OCI-LY3 (cell line): ENCODE results near the gene NOBOX.

Source experiments
- H2AFZ ChIP-seq: fragments of 200-600, 300-600 bp; shearing (Covaris generic); 2 replicates; pipeline ENCODE4 v1.6.0; 2014; ENCODE audit warnings: antibody characterized with exemption, low read depth, low read length
- H3K27ac ChIP-seq: fragments of 200-600, 300-600 bp; sonication (generic); 2 replicates; pipeline ENCODE4 v1.5.1; 2014; ENCODE audit warnings: mild to moderate bottlenecking, low read length, moderate library complexity, mixed read lengths
- H3K27me3 ChIP-seq: fragments of 200-600, 300-600 bp; sonication (generic); 2 replicates; pipeline ENCODE4 v1.6.1; 2014; ENCODE audit warnings: low read depth, low read length, mixed read lengths
- H3K36me3 ChIP-seq: fragments of 200-600, 300-600 bp; sonication (generic); replicated peaks from 2 replicates; pipeline ENCODE3; 2014; ENCODE audit warnings: low read depth, low read length, mixed read lengths
- H3K4me1 ChIP-seq: fragments of 300-600, 200-600 bp; sonication (generic); 2 replicates; pipeline ENCODE4 v1.6.1; 2014; ENCODE audit warnings: low read length, mixed read lengths
- H3K4me2 ChIP-seq: fragments of 200-600, 300-600 bp; sonication (generic); 2 replicates; pipeline ENCODE4 v1.6.1; 2014; ENCODE audit warnings: low read length, mixed read lengths
- H3K4me3 ChIP-seq: fragments of 300-600, 200-600 bp; sonication (generic); 2 replicates; pipeline ENCODE4 v1.5.1; 2014; ENCODE audit warnings: antibody characterized with exemption, mild to moderate bottlenecking, low read length, moderate library complexity
- H3K79me2 ChIP-seq: fragments of 300-600, 200-600 bp; shearing (Covaris generic); 2 replicates; pipeline ENCODE4 v1.6.1; 2014; ENCODE audit warnings: mild to moderate bottlenecking, low read length, mixed read lengths
- H3K9ac ChIP-seq: fragments of 300-600, 200-600 bp; shearing (Covaris generic); 2 replicates; pipeline ENCODE4 v1.6.0; 2014; ENCODE audit warnings: mild to moderate bottlenecking, low read length, moderate library complexity
- H3K9me3 ChIP-seq: fragments of 200-600, 300-600 bp; shearing (Covaris generic); 2 replicates; pipeline ENCODE4 v1.6.1; 2014; ENCODE audit warnings: low read length, mixed read lengths; ENCODE audit not compliant: insufficient read depth
- H4K20me1 ChIP-seq: fragments of 200-600, 300-600 bp; sonication (generic); 2 replicates; pipeline ENCODE4 v1.6.1; 2016; ENCODE audit warnings: low read length, mixed read lengths; ENCODE audit not compliant: insufficient read depth
- EZH2phosphoT487 ChIP-seq: fragments of 200-600 bp; shearing (Covaris generic); IDR thresholded peaks from 2 replicates; pipeline ENCODE4 v1.6.1; 2018; ENCODE audit warnings: antibody characterized with exemption, mixed run types, low read depth
- TF ChIP-seq, protein P1 (sequence below): fragments of 200-600, 300-600 bp; sonication (generic); IDR thresholded peaks from 2 replicates; pipeline ENCODE4 v1.5.1; 2014; ENCODE audit warnings: antibody characterized with exemption, low read length, low read depth

The NOBOX gene

DNA sequence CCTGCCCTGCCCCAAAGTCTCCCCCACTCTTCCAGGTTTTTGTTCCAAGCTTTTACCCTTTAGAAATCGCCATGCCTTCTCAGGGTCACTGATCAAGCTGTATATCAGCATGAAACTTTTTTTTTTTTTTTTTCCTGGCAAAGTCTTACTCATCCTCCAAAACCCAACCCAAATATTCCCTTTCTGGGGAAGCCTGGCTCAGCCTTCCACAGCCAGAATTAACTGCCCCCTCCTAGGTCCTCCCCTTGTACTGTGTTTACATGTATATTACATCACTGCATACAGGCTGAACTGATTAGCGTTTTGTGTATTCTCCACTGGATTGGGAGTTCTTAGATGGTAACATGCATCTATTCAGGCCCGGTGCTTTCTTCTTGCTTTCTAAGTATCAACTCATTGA lies 4.6 kb upstream of the NOBOX start:
- H3K27me3 ChIP-seq, result peaks cover 9% of the 10 kb centered on the region; the same call in 1 of the 2 replicates

DNA sequence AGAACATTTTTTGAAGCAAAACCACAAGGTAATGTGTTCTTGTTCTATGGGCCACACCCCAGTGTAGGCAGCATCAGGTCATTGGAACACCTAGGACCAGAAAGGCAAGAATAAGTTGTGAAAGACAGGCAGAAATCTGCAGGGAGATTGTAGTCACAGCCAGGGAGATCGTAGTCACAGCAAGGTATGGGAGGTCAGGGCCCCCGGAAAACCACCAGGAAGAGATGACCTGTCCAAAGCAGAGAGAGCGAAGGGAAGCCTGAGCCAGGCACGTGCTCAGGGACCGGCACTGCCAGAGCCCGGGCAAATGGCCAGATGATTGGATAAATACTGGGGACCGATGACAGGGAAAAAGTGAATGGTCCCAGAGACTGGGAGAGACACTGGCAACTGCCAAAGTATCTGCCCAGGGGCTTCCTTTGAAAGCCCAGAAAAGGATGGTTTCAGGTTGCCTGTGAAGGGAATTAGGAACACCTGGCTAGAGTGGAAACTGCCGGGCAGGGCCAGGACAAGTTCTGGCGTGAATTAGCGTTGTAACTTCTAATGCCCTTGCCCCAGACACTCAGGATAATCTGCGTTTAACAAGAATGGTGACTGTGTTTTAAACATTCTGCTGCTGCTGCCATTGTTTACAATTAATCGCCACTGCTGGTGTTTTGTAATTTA lies 3.9 kb upstream of the NOBOX start:
- no peaks in the 10 kb centered on the region for H3K9me3 ChIP-seq
- H2AFZ ChIP-seq, result no peak overlapping the region

More for the DNA sequence above, 4.6 kb upstream of the NOBOX start:
- Histone ChIP-seq H3K9me3 (no peaks in the 10 kb centered on the region), H4K20me1 (no peaks in the 10 kb centered on the region), H3K4me2 (no peak overlapping the region), H3K79me2 (no peaks in the 10 kb centered on the region), H3K9ac (no peak overlapping the region), H3K4me3 (no peak overlapping the region), H3K4me1 (no peaks in the 10 kb centered on the region), H3K36me3 (no peaks in the 10 kb centered on the region), H2AFZ (no peak overlapping the region), H3K27ac (no peak overlapping the region)
- TF ChIP-seq, protein P1, sequence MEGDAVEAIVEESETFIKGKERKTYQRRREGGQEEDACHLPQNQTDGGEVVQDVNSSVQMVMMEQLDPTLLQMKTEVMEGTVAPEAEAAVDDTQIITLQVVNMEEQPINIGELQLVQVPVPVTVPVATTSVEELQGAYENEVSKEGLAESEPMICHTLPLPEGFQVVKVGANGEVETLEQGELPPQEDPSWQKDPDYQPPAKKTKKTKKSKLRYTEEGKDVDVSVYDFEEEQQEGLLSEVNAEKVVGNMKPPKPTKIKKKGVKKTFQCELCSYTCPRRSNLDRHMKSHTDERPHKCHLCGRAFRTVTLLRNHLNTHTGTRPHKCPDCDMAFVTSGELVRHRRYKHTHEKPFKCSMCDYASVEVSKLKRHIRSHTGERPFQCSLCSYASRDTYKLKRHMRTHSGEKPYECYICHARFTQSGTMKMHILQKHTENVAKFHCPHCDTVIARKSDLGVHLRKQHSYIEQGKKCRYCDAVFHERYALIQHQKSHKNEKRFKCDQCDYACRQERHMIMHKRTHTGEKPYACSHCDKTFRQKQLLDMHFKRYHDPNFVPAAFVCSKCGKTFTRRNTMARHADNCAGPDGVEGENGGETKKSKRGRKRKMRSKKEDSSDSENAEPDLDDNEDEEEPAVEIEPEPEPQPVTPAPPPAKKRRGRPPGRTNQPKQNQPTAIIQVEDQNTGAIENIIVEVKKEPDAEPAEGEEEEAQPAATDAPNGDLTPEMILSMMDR, result no peak
- no peak for TF ChIP-seq EZH2phosphoT487

DNA sequence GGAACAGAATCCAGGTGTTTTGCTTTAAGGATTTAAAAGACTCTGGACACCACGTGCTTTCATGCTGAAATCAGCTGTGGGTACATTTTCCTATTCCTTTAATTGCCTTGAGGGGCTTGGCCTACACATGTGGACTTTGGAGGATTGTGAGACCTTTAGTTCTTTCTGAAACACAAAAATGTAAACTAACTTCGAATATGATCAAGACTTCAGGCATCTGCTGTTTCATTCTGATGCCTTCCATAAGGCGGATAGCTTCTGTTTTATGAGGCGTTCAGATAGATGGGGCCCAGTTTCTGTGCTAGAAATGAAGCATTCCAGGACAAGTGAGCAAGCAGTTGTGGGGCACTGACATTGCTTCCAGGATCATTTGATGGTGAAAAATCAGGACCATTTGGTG lies 1.5 kb upstream of the NOBOX start:
- no peak overlapping the region for H3K9ac ChIP-seq
- TF ChIP-seq EZH2phosphoT487, result no peak
- TF ChIP-seq, protein P1, result no peak
- H3K4me3 ChIP-seq, result no peak overlapping the region

More for the DNA sequence above, 3.9 kb upstream of the NOBOX start:
- H3K4me1 ChIP-seq, result no peaks in the 10 kb centered on the region
- H3K4me2 ChIP-seq, result no peak overlapping the region
- H3K79me2 ChIP-seq, result no peaks in the 10 kb centered on the region
- no peak overlapping the region for H3K27ac ChIP-seq
- peaks cover 9% of the 10 kb centered on the region; the same call in 1 of the 2 replicates for H3K27me3 ChIP-seq
- H3K36me3 ChIP-seq, result no peaks in the 10 kb centered on the region
- no peak overlapping the region for H3K4me3 ChIP-seq
- no peaks in the 10 kb centered on the region for H4K20me1 ChIP-seq
- no peak for TF ChIP-seq EZH2phosphoT487
- TF ChIP-seq, protein P1, result no peak
- H3K9ac ChIP-seq, result no peak overlapping the region

DNA sequence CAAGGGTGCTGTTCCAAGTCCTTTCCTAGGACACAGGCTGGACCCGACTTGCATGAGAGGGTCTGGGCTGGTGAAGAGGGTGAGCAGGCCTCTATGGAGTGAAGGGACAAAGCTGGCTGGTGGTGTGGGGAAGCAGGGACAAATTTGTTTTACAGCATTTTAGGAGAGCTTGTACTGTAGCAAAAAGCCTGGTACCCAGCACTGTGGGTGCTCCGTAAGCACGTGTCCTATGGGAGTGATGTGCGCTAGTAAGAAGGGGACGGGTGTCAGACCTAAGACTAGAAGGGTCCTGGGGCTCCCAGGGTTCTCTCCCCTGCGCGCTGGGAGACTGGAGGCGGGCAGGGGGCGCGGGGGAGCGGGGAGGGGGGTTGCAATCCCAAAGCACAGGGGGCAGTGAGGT lies 391 bp downstream of the NOBOX start:
- H3K27ac ChIP-seq, result no peak overlapping the region
- no peaks in the 10 kb centered on the region for H3K36me3 ChIP-seq
- H3K4me2 ChIP-seq, result no peak overlapping the region
- H2AFZ ChIP-seq, result no peak overlapping the region
- H3K27me3 ChIP-seq, result peaks cover 17% of the 10 kb centered on the region; the same call in 1 of the 2 replicates
- H3K4me1 ChIP-seq, result no peaks in the 10 kb centered on the region
- H4K20me1 ChIP-seq, result no peaks in the 10 kb centered on the region
- H3K9me3 ChIP-seq, result no peaks in the 10 kb centered on the region
- no peak overlapping the region for H3K9ac ChIP-seq
- no peak for TF ChIP-seq EZH2phosphoT487
- TF ChIP-seq, protein P1, result no peak
- no peaks in the 10 kb centered on the region for H3K79me2 ChIP-seq
- H3K4me3 ChIP-seq, result no peak overlapping the region

More for the DNA sequence above, 1.5 kb upstream of the NOBOX start:
- H3K9me3 ChIP-seq, result no peaks in the 10 kb centered on the region
- H3K27ac ChIP-seq, result no peak overlapping the region
- no peaks in the 10 kb centered on the region for H3K36me3 ChIP-seq
- no peak overlapping the region for H2AFZ ChIP-seq
- peaks cover 16% of the 10 kb centered on the region; the same call in 1 of the 2 replicates for H3K27me3 ChIP-seq
- H3K4me1 ChIP-seq, result no peaks in the 10 kb centered on the region
- H3K4me2 ChIP-seq, result no peak overlapping the region
- H4K20me1 ChIP-seq, result no peaks in the 10 kb centered on the region
- H3K79me2 ChIP-seq, result no peaks in the 10 kb centered on the region
